Measurements from ENCODE around the gene C3orf52. TPM values are rescaled to one million over a fixed set of nuclear protein-coding genes. Genes with fewer than 3 reads are reported as not detected.

The C3orf52 gene
- total and polyA plus RNA-seq, 8 donors = 4.2 to 66.9 (median 35.1) TPM

- intact Hi-C loops (cut with DNase I; ENCODE audit: low total_unique reads) = no loop called here
- Histone ChIP-seq H3K27me3 (no peaks in the 10 kb centered on the region), H3K4me1 (peaks cover 0 to 6% (median 4%) of the 10 kb centered on the region in 4 donors), H3K9me3 (no peaks in the 10 kb centered on the region), H3K27ac (no peak overlapping the region), H3K4me3 (no peak overlapping the region), H3K36me3 (peaks cover 0 to 40% (median 22%) of the 10 kb centered on the region in 4 donors)
- WGBS, 5 donors = 12 to 27% (median 18%) methylated on average over 3 of the region's 3 CpGs
- DNase-seq = peak; percentile 59 to 82
- no peak for TF ChIP-seq EP300 (IDR thresholded peaks at IDR 0.05)
- TF ChIP-seq POLR2AphosphoS5 (IDR thresholded peaks at IDR 0.05) = no peak
- TF ChIP-seq CTCF (IDR thresholded peaks at IDR 0.05) = peak in 5 of 7 experiments; percentile 15 to 65 (median 32)
- TF ChIP-seq POLR2A (IDR thresholded peaks at IDR 0.05) = no peak
These were observed 25.7 kb downstream of the C3orf52 start for GRCh38 chr3:112111785-112112402.

GRCh38 chr3:112114576-112115160 is 28.5 kb downstream of the C3orf52 start:
- intact Hi-C loops (cut with DNase I; ENCODE audit: low total_unique reads) = no loop called here
- TF ChIP-seq EP300 (IDR thresholded peaks at IDR 0.05) (no peak), POLR2AphosphoS5 (IDR thresholded peaks at IDR 0.05) (no peak), POLR2A (IDR thresholded peaks at IDR 0.05) (no peak), CTCF (IDR thresholded peaks at IDR 0.05) (no peak)

GRCh38 chr3:112115161-112115739 is 29.1 kb downstream of the C3orf52 start:
- DNase-seq = no peak
- Histone ChIP-seq H3K36me3 (peaks cover 0 to 44% (median 28%) of the 10 kb centered on the region in 4 donors), H3K27ac (no peak overlapping the region), H3K27me3 (no peaks in the 10 kb centered on the region), H3K4me1 (peaks cover 0 to 9% (median 0%) of the 10 kb centered on the region in 4 donors), H3K9me3 (no peaks in the 10 kb centered on the region), H3K4me3 (no peak overlapping the region)
- TF ChIP-seq POLR2A (IDR thresholded peaks at IDR 0.05) = no peak
- no peak for TF ChIP-seq POLR2AphosphoS5 (IDR thresholded peaks at IDR 0.05)
- WGBS, 5 donors = 81 to 91% (median 87%) methylated on average over 6 of the region's 6 CpGs
- intact Hi-C loops (cut with DNase I; ENCODE audit: low total_unique reads) = no loop called here

More at GRCh38 chr3:112114576-112115160, 28.5 kb downstream of the C3orf52 start:
- Histone ChIP-seq H3K27ac (no peak overlapping the region), H3K9me3 (no peaks in the 10 kb centered on the region), H3K27me3 (no peaks in the 10 kb centered on the region), H3K36me3 (peaks cover 0 to 46% (median 30%) of the 10 kb centered on the region in 4 donors), H3K4me3 (no peak overlapping the region), H3K4me1 (peaks cover 0 to 9% (median 3%) of the 10 kb centered on the region in 4 donors)
- DNase-seq = no peak
- 93 to 97% (median 95%) methylated on average over 6 of the region's 6 CpGs for WGBS, 5 donors

- Histone ChIP-seq H3K36me3 (peaks cover 0 to 42% (median 26%) of the 10 kb centered on the region in 4 donors), H3K4me1 (peaks cover 0 to 9% (median 0%) of the 10 kb centered on the region in 4 donors), H3K9me3 (no peaks in the 10 kb centered on the region), H3K27me3 (no peaks in the 10 kb centered on the region), H3K4me3 (no peak overlapping the region), H3K27ac (no peak overlapping the region)
- 82 to 93% (median 90%) methylated on average over 6 of the region's 6 CpGs for WGBS, 5 donors
- intact Hi-C loops (cut with DNase I; ENCODE audit: low total_unique reads) = no loop called here
- DNase-seq = no peak
- no peak for TF ChIP-seq EP300 (IDR thresholded peaks at IDR 0.05)
These were observed 29.7 kb downstream of the C3orf52 start for GRCh38 chr3:112115806-112116383.

GRCh38 chr3:112116748-112117186 is 30.6 kb downstream of the C3orf52 start:
- H3K4me1 ChIP-seq = peaks cover 0 to 14% (median 2%) of the 10 kb centered on the region in 4 donors
- TF ChIP-seq POLR2A (IDR thresholded peaks at IDR 0.05) (no peak), EP300 (IDR thresholded peaks at IDR 0.05) (no peak), CTCF (IDR thresholded peaks at IDR 0.05) (no peak), POLR2AphosphoS5 (IDR thresholded peaks at IDR 0.05) (no peak)
- WGBS, 5 donors = 57 to 70% (median 70%) methylated on average over 13 of the region's 13 CpGs
- peaks cover 0 to 42% (median 26%) of the 10 kb centered on the region in 4 donors for H3K36me3 ChIP-seq
- no peak overlapping the region for H3K27ac ChIP-seq
- H3K27me3 ChIP-seq = no peaks in the 10 kb centered on the region
- intact Hi-C loops (cut with DNase I; ENCODE audit: low total_unique reads) = no loop called here
- H3K9me3 ChIP-seq = no peaks in the 10 kb centered on the region
- peak overlapping the region in 1 of 4 donors; percentile 4 for H3K4me3 ChIP-seq
- no peak for DNase-seq
